WTC11 (cell line): Measurements from ENCODE around the gene USP10. TPM values are rescaled to one million over a fixed set of nuclear protein-coding genes. Genes with fewer than 3 reads are reported as not detected.

Experiments
- ATAC-seq: fragments of 200-7000 bp; cut with Tn5 transposase; 2 replicates; pipeline ENCODE4 v1.10.0; 2021; ENCODE audit warnings: mild to moderate bottlenecking, moderate library complexity
- CTCF ChIA-PET: fragments of 300-600 bp; sonication (Branson Sonifier 250); formaldehyde crosslinking; loops from one replicate; lab custom pipeline; 2021; ENCODE audit warnings: antibody characterized with exemption; lab: Charles Lee
- POLR2A ChIA-PET: fragments of 350-600 bp; sonication (Branson Sonifier 250); formaldehyde crosslinking; loops from one replicate; lab custom pipeline; 2021; ENCODE audit warnings: antibody characterized with exemption; lab: Charles Lee
- DNase-seq: peaks from one replicate; pipeline ENCODE4 v3.0.0; 2021; ENCODE audit warnings: low spot score
- H3K27ac Mint-ChIP-seq: 2 replicates; pipeline ENCODE4 v1.8.0; 2021; ENCODE audit warnings: mixed read lengths
- H3K27me3 Mint-ChIP-seq: 2 replicates; pipeline ENCODE4 v1.8.0; 2021; ENCODE audit warnings: low read depth, mild to moderate bottlenecking, moderate library complexity, mixed read lengths
- H3K36me3 Mint-ChIP-seq: 2 replicates; pipeline ENCODE4 v1.8.0; 2021; ENCODE audit warnings: mixed read lengths
- H3K4me1 Mint-ChIP-seq: 2 replicates; pipeline ENCODE4 v1.8.0; 2022; ENCODE audit warnings: mixed read lengths
- H3K4me3 Mint-ChIP-seq: 2 replicates; pipeline ENCODE4 v1.8.0; 2021; ENCODE audit warnings: mild to moderate bottlenecking, moderate library complexity, mixed read lengths
- H3K9me3 Mint-ChIP-seq: 2 replicates; pipeline ENCODE4 v1.8.0; 2021; ENCODE audit warnings: mixed read lengths
- ATF3 ChIP-seq: sonication (generic); formaldehyde crosslinking; conservative IDR thresholded peaks from 2 replicates; pipeline ENCODE4 v1.8.1; 2022; ENCODE audit warnings: mild to moderate bottlenecking, missing genetic modification reagents
- CREM ChIP-seq: sonication (generic); formaldehyde crosslinking; IDR thresholded peaks from 2 replicates; pipeline ENCODE4 v1.8.1; 2022; ENCODE audit warnings: mild to moderate bottlenecking, missing genetic modification reagents, moderate library complexity
- E2F4 ChIP-seq: sonication (generic); formaldehyde crosslinking; IDR thresholded peaks from 2 replicates; pipeline ENCODE4 v1.8.1; 2022; ENCODE audit warnings: low read depth, mild to moderate bottlenecking, moderate library complexity, missing genetic modification reagents, borderline replicate concordance
- ELF4 ChIP-seq: sonication (generic); formaldehyde crosslinking; IDR thresholded peaks from 2 replicates; pipeline ENCODE4 v1.8.1; 2022; ENCODE audit warnings: low read depth, mild to moderate bottlenecking, moderate library complexity, missing genetic modification reagents
- ESRRA ChIP-seq: sonication (generic); formaldehyde crosslinking; IDR thresholded peaks from 2 replicates; pipeline ENCODE4 v1.8.1; 2022; ENCODE audit warnings: mild to moderate bottlenecking, missing genetic modification reagents, borderline replicate concordance
- ETV6 ChIP-seq: sonication (generic); formaldehyde crosslinking; IDR thresholded peaks from 2 replicates; pipeline ENCODE4 v1.8.1; 2022; ENCODE audit warnings: mild to moderate bottlenecking, missing genetic modification reagents
- FOXK1 ChIP-seq: sonication (generic); formaldehyde crosslinking; IDR thresholded peaks from 2 replicates; pipeline ENCODE4 v1.8.0; 2022; ENCODE audit warnings: mild to moderate bottlenecking, moderate library complexity, missing genetic modification reagents
- GTF2I ChIP-seq: fragments of 250-450 bp; sonication (Bioruptor Pico); conservative IDR thresholded peaks from 2 replicates; pipeline ENCODE4 v1.4.0; 2021; ENCODE audit warnings: mild to moderate bottlenecking
- JAZF1 ChIP-seq: fragments of 250-450 bp; sonication (Bioruptor Pico); IDR thresholded peaks from 2 replicates; pipeline ENCODE4 v1.9.0; 2021; ENCODE audit warnings: moderate library complexity, mild to moderate bottlenecking, inconsistent platforms
- JUN ChIP-seq: sonication (generic); formaldehyde crosslinking; IDR thresholded peaks from 2 replicates; pipeline ENCODE4 v1.8.0; 2023; ENCODE audit warnings: mild to moderate bottlenecking, missing genetic modification reagents
- NFATC4 ChIP-seq: fragments of 250-450 bp; sonication (Bioruptor Pico); IDR thresholded peaks from 2 replicates; pipeline ENCODE4 v1.9.0; 2021; ENCODE audit warnings: mild to moderate bottlenecking
- NR2C2 ChIP-seq: sonication (generic); formaldehyde crosslinking; IDR thresholded peaks from 2 replicates; pipeline ENCODE4 v1.8.0; 2022; ENCODE audit warnings: mild to moderate bottlenecking, missing genetic modification reagents
- NR3C1 ChIP-seq: sonication (generic); formaldehyde crosslinking; conservative IDR thresholded peaks from 2 replicates; pipeline ENCODE4 v1.8.1; 2023; ENCODE audit warnings: low read depth, mild to moderate bottlenecking, missing genetic modification reagents
- OVOL2 ChIP-seq: fragments of 250-450 bp; sonication (Bioruptor Pico); IDR thresholded peaks from 2 replicates; pipeline ENCODE4 v1.9.0; 2021; ENCODE audit warnings: mild to moderate bottlenecking, borderline replicate concordance
- RORB ChIP-seq: fragments of 250-450 bp; sonication (Bioruptor Pico); IDR thresholded peaks from 2 replicates; pipeline ENCODE4 v1.9.0; 2021; ENCODE audit warnings: mild to moderate bottlenecking
- SMAD4 ChIP-seq: sonication (generic); formaldehyde crosslinking; IDR thresholded peaks from 2 replicates; pipeline ENCODE4 v1.8.0; 2022; ENCODE audit warnings: mild to moderate bottlenecking, missing genetic modification reagents
- TEAD1 ChIP-seq: sonication (generic); formaldehyde crosslinking; IDR thresholded peaks from 2 replicates; pipeline ENCODE4 v1.8.0; 2022; ENCODE audit warnings: mild to moderate bottlenecking, missing genetic modification reagents
- USF2 ChIP-seq: sonication (generic); formaldehyde crosslinking; IDR thresholded peaks from 2 replicates; pipeline ENCODE4 v1.8.1; 2023; ENCODE audit warnings: mild to moderate bottlenecking, missing genetic modification reagents, moderate library complexity
- ZNF423 ChIP-seq: fragments of 250-450 bp; sonication (Bioruptor Pico); IDR thresholded peaks from 2 replicates; pipeline ENCODE4 v2.1.2; 2022; ENCODE audit warnings: mild to moderate bottlenecking, moderate library complexity
- total RNA-seq: library from RNA; stranded (reverse); gene quantifications from 3 replicates; pipeline ENCODE4 v1.2.3, GENCODE V29; 2021
- TF ChIP-seq, protein P1 (sequence below): fragments of 250-450 bp; sonication (Bioruptor Pico); IDR thresholded peaks from 2 replicates; pipeline ENCODE4 v1.9.0; 2021; ENCODE audit warnings: moderate library complexity, mild to moderate bottlenecking, inconsistent platforms, borderline replicate concordance
- TF ChIP-seq, protein P2 (sequence below): sonication (generic); formaldehyde crosslinking; IDR thresholded peaks from 2 replicates; pipeline ENCODE4 v1.8.1; 2023; ENCODE audit warnings: mild to moderate bottlenecking, missing genetic modification reagents
- TF ChIP-seq, protein P3 (sequence below): sonication (generic); formaldehyde crosslinking; IDR thresholded peaks from 2 replicates; pipeline ENCODE4 v1.8.1; 2022; ENCODE audit warnings: low read depth, missing genetic modification reagents, borderline replicate concordance
- TF ChIP-seq, protein P4 (sequence below): sonication (generic); formaldehyde crosslinking; conservative IDR thresholded peaks from 2 replicates; pipeline ENCODE4 v1.8.1; 2023; ENCODE audit warnings: mild to moderate bottlenecking, low read depth, missing genetic modification reagents, moderate library complexity

Gene USP10
- total RNA-seq, 1 experiment from 2014 or later, result 138 TPM

DNA sequence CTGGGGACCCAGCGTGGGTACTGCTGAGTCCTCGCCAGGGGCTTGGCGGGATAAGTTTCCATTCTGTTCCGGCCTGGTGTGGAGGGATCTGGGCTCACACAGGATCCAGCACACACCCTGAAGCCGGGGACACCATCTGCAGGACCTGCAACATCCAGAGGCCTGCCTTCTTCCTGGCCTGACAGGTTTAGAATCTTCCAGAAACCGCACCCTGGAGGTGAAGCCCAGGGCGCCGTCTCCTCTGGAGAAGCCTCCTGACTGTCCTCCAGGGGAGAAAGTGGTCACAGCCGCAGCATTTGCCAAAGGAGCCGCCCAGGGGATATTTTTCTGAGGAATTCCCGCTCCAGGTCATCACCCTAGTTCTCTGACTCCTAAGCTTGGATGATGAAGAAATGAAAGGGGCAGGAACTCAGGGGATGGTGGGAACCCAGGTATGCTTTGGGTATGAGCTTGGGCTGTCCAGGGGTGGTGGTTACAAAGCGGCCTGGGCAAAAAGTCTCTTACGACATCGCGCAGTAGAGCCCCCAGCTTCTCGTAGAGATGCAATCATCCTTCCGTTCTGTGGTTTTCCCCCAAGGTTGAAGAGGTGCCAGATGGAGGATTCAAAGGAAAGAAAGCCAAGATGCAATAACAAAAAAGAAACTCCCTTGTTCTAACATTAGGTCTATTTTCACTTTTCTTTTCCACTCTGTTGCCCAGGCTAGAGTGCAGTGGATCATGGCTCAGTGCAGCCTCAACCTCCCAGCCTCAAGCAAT, 110.9 kb downstream of the USP10 start (continued):
- no peak for TF ChIP-seq ELF4 (CRISPR knock-in tag)
- no peak for TF ChIP-seq ATF3 (CRISPR knock-in tag)
- TF ChIP-seq NR3C1 (CRISPR knock-in tag), result no peak
- no peak for TF ChIP-seq NFATC4
- TF ChIP-seq, protein P1, sequence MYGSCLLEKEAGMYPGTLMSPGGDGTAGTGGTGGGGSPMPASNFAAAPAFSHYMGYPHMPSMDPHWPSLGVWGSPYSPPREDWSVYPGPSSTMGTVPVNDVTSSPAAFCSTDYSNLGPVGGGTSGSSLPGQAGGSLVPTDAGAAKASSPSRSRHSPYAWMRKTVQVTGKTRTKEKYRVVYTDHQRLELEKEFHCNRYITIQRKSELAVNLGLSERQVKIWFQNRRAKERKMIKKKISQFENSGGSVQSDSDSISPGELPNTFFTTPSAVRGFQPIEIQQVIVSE (CRISPR knock-in tag), result no peak
- no peak for TF ChIP-seq FOXK1
- TF ChIP-seq, all 79 proteins: peak for 0

- POLR2A ChIA-PET, result no interaction called here
- Mint-ChIP-seq H3K9me3 (peaks cover 12% of the 10 kb centered on the region), H3K27me3 (peaks cover 6% of the 10 kb centered on the region), H3K27ac (no peak overlapping the region), H3K36me3 (no peaks in the 10 kb centered on the region), H3K4me1 (no peaks in the 10 kb centered on the region), H3K4me3 (no peak overlapping the region)
- DNase-seq (no peak), ATAC-seq (no peak)
- CTCF ChIA-PET, result interaction anchor here (1.4 kb wide), 1 partner anchor 85 kb away, joined by 3 read pairs; no protein-coding TSS in a partner anchor
- TF ChIP-seq, protein P2, sequence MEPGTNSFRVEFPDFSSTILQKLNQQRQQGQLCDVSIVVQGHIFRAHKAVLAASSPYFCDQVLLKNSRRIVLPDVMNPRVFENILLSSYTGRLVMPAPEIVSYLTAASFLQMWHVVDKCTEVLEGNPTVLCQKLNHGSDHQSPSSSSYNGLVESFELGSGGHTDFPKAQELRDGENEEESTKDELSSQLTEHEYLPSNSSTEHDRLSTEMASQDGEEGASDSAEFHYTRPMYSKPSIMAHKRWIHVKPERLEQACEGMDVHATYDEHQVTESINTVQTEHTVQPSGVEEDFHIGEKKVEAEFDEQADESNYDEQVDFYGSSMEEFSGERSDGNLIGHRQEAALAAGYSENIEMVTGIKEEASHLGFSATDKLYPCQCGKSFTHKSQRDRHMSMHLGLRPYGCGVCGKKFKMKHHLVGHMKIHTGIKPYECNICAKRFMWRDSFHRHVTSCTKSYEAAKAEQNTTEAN (CRISPR knock-in tag), result no peak
- no peak for TF ChIP-seq SMAD4 (CRISPR knock-in tag)
- TF ChIP-seq CREM, result no peak
- TF ChIP-seq, protein P3, sequence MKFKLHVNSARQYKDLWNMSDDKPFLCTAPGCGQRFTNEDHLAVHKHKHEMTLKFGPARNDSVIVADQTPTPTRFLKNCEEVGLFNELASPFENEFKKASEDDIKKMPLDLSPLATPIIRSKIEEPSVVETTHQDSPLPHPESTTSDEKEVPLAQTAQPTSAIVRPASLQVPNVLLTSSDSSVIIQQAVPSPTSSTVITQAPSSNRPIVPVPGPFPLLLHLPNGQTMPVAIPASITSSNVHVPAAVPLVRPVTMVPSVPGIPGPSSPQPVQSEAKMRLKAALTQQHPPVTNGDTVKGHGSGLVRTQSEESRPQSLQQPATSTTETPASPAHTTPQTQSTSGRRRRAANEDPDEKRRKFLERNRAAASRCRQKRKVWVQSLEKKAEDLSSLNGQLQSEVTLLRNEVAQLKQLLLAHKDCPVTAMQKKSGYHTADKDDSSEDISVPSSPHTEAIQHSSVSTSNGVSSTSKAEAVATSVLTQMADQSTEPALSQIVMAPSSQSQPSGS (CRISPR knock-in tag), result no peak
- TF ChIP-seq, protein P4, sequence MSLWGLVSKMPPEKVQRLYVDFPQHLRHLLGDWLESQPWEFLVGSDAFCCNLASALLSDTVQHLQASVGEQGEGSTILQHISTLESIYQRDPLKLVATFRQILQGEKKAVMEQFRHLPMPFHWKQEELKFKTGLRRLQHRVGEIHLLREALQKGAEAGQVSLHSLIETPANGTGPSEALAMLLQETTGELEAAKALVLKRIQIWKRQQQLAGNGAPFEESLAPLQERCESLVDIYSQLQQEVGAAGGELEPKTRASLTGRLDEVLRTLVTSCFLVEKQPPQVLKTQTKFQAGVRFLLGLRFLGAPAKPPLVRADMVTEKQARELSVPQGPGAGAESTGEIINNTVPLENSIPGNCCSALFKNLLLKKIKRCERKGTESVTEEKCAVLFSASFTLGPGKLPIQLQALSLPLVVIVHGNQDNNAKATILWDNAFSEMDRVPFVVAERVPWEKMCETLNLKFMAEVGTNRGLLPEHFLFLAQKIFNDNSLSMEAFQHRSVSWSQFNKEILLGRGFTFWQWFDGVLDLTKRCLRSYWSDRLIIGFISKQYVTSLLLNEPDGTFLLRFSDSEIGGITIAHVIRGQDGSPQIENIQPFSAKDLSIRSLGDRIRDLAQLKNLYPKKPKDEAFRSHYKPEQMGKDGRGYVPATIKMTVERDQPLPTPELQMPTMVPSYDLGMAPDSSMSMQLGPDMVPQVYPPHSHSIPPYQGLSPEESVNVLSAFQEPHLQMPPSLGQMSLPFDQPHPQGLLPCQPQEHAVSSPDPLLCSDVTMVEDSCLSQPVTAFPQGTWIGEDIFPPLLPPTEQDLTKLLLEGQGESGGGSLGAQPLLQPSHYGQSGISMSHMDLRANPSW (CRISPR knock-in tag), result no peak
- TF ChIP-seq E2F4 (CRISPR knock-in tag), result no peak
- TF ChIP-seq RORB (CRISPR knock-in tag), result no peak
- TF ChIP-seq ZNF423 (CRISPR knock-in tag), result no peak
- no peak for TF ChIP-seq NR2C2 (CRISPR knock-in tag)
- TF ChIP-seq GTF2I (CRISPR knock-in tag), result no peak
- TF ChIP-seq OVOL2 (CRISPR knock-in tag), result no peak
- no peak for TF ChIP-seq ETV6 (CRISPR knock-in tag)
- TF ChIP-seq USF2 (CRISPR knock-in tag), result no peak
- TF ChIP-seq TEAD1 (CRISPR knock-in tag), result no peak
- no peak for TF ChIP-seq ESRRA (CRISPR knock-in tag)
- no peak for TF ChIP-seq JUN (CRISPR knock-in tag)
- no peak for TF ChIP-seq JAZF1 (CRISPR knock-in tag)
Observed at GRCh38 chr16:84811529-84811928, 111.7 kb downstream of the USP10 start.
